ENCODE data around the gene GUCY1A1.
"Not testable (repeated sequence)": the region's sequence is repeated elsewhere in the genome, so short reads cannot be mapped to it uniquely, and the experiment has no call there.

Gene GUCY1A1

GRCh38 chr4:155666344-155667221, at the start of gene GUCY1A1:
GUCY1A1 (plus strand) TSS chr4:155666848; CDS start chr4:155696868, 30,020 bp downstream.
- DNase-seq (ENCODE audit: low read depth), result no peak

- no peak for DNase-seq (ENCODE audit: low read depth)
Observed at GRCh38 chr4:155617296-155617695, 49.4 kb upstream of the GUCY1A1 start.

GRCh38 chr4:155618183-155618838, 48.3 kb upstream of the GUCY1A1 start:
- DNase-seq (ENCODE audit: low read depth), result no peak

- DNase-seq (ENCODE audit: low read depth), result no peak
Observed at GRCh38 chr4:155620637-155621036, 46.0 kb upstream of the GUCY1A1 start.

GRCh38 chr4:155624478-155624877, 42.2 kb upstream of the GUCY1A1 start:
- no peak for DNase-seq (ENCODE audit: low read depth)

- DNase-seq (ENCODE audit: low read depth), result no peak
Observed at GRCh38 chr4:155626561-155626960, 40.1 kb upstream of the GUCY1A1 start.

GRCh38 chr4:155629183-155629825, 37.3 kb upstream of the GUCY1A1 start:
- DNase-seq (ENCODE audit: low read depth), result no peak

- no peak for DNase-seq (ENCODE audit: low read depth)
Observed at GRCh38 chr4:155629956-155630355, 36.7 kb upstream of the GUCY1A1 start.

- DNase-seq (ENCODE audit: low read depth), result no peak
Observed at GRCh38 chr4:155632310-155632840, 34.3 kb upstream of the GUCY1A1 start.

GRCh38 chr4:155638195-155638965, 28.3 kb upstream of the GUCY1A1 start:
- DNase-seq (ENCODE audit: low read depth), result no peak

- no peak for DNase-seq (ENCODE audit: low read depth)
Observed at GRCh38 chr4:155639704-155640523, 26.7 kb upstream of the GUCY1A1 start.

GRCh38 chr4:155640751-155641150, 25.9 kb upstream of the GUCY1A1 start:
- no peak for DNase-seq (ENCODE audit: low read depth)

GRCh38 chr4:155643087-155643486, 23.6 kb upstream of the GUCY1A1 start:
- no peak for DNase-seq (ENCODE audit: low read depth)

- DNase-seq (ENCODE audit: low read depth), result no peak
Observed at GRCh38 chr4:155646001-155646400, 20.6 kb upstream of the GUCY1A1 start.

- DNase-seq (ENCODE audit: low read depth), result not testable (repeated sequence)
Observed at GRCh38 chr4:155650785-155651184, 15.9 kb upstream of the GUCY1A1 start.

- DNase-seq (ENCODE audit: low read depth), result no peak
Observed at GRCh38 chr4:155653052-155653451, 13.6 kb upstream of the GUCY1A1 start.

- no peak for DNase-seq (ENCODE audit: low read depth)
Observed at GRCh38 chr4:155656025-155656424, 10.6 kb upstream of the GUCY1A1 start.

GRCh38 chr4:155657169-155657568, 9.5 kb upstream of the GUCY1A1 start:
- no peak for DNase-seq (ENCODE audit: low read depth)

- DNase-seq (ENCODE audit: low read depth), result no peak
Observed at GRCh38 chr4:155657985-155658680, 8.5 kb upstream of the GUCY1A1 start.

- DNase-seq (ENCODE audit: low read depth), result no peak
Observed at GRCh38 chr4:155658681-155659064, 8.0 kb upstream of the GUCY1A1 start.

All from non-pigmented ciliary epithelial cell (primary cell).